Measurements from ENCODE around the gene RAB4B. TPM values are rescaled to one million over a fixed set of nuclear protein-coding genes. Genes with fewer than 3 reads are reported as not detected.

RAB4B gene
- total RNA-seq, 1 donor from 2014 or later = 14.5 TPM

DNA sequence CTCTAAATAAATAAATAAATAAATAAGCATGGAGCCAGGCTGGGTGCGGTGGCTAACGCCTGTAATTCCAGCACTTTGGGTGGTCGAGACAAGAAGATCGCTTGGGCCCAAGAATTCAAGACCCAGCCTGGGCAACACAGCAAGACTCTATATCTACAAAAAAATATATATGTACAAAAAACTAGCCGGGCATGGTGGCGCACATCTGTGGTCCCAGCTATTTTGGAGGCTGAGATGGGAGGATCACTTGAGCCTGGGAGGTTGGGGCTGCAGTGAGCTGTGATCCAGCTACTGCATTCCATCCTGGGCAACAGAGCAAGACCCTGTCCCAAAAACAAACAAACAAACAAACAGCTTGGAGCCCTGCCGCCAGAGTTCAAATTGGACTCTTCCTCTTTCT, 30.5 kb upstream of the RAB4B start:
- TF ChIP-seq, protein P1, sequence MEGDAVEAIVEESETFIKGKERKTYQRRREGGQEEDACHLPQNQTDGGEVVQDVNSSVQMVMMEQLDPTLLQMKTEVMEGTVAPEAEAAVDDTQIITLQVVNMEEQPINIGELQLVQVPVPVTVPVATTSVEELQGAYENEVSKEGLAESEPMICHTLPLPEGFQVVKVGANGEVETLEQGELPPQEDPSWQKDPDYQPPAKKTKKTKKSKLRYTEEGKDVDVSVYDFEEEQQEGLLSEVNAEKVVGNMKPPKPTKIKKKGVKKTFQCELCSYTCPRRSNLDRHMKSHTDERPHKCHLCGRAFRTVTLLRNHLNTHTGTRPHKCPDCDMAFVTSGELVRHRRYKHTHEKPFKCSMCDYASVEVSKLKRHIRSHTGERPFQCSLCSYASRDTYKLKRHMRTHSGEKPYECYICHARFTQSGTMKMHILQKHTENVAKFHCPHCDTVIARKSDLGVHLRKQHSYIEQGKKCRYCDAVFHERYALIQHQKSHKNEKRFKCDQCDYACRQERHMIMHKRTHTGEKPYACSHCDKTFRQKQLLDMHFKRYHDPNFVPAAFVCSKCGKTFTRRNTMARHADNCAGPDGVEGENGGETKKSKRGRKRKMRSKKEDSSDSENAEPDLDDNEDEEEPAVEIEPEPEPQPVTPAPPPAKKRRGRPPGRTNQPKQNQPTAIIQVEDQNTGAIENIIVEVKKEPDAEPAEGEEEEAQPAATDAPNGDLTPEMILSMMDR (IDR thresholded peaks at IDR 0.05; ENCODE audit: unreplicated experiment) = no peak
- Mint-ChIP-seq H3K9me3 (no peaks in the 10 kb centered on the region), H3K27ac (no peak overlapping the region), H3K36me3 (peaks cover under 1% of the 10 kb centered on the region), H3K27me3 (ENCODE audit: low read depth) (no peaks in the 10 kb centered on the region), H3K4me1 (peaks cover 43% of the 10 kb centered on the region), H3K4me3 (no peak overlapping the region)
- no peak for DNase-seq (ENCODE audit: low spot score in 2 of 2, unreplicated experiment in 2 of 2)

DNA sequence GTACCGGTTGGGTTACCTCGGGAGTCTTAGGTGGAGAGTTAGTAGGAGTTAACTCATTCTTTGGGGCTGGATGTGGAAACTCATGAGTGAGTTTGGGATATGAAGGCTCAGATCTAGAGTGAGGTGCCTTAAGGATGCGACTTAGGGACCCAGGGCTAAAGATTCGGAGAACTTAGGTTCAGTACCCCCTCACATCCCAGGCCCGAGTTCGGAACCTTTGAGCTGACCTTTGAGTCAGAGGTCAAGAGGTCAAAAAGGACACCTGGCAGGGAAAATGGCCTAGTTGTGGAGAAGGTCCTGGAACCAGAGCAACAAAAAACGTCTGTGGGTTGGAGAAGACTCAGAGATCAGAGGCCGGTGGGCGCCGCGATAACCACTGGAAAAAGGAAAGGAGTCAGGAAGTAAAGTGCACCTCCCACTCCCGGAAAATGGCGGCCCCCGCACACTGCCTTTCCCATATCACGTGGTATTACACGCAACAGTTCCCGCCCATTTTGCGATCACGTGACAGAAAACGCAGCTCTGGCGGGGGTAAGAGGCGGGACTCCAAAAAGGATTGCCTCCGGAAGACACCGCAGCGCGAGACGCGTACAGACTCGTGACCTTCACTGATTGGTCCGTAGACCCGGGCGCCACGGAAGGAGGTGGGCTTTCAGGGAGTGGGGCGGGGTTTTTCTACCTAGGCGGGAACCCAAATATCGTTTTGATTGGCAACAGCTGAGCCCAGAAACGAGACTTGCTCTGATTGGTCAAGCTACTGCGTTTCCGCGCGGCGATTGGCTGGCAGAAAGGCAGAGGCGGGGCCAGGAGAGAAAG, 27.8 kb upstream of the RAB4B start, which contains the start of gene ACTMAP:
ACTMAP (minus strand) TSS at position 420 of the 816 bp plus-strand sequence. CDS start 674 bp downstream, outside the sequence.
- H3K36me3 Mint-ChIP-seq = peaks cover 10% of the 10 kb centered on the region
- no peaks in the 10 kb centered on the region for H3K9me3 Mint-ChIP-seq
- TF ChIP-seq, protein P1 (IDR thresholded peaks at IDR 0.05; ENCODE audit: unreplicated experiment) = no peak
- H3K27ac Mint-ChIP-seq = peak within 1 kb of the TSS; percentile 97
- H3K4me3 Mint-ChIP-seq = peak within 1 kb of the TSS; percentile 90
- DNase-seq (ENCODE audit: low spot score in 2 of 2, unreplicated experiment in 2 of 2) = peak; percentile 99
- H3K4me1 Mint-ChIP-seq = peaks cover 52% of the 10 kb centered on the region
- H3K27me3 Mint-ChIP-seq (ENCODE audit: low read depth) = no peaks in the 10 kb centered on the region

DNA sequence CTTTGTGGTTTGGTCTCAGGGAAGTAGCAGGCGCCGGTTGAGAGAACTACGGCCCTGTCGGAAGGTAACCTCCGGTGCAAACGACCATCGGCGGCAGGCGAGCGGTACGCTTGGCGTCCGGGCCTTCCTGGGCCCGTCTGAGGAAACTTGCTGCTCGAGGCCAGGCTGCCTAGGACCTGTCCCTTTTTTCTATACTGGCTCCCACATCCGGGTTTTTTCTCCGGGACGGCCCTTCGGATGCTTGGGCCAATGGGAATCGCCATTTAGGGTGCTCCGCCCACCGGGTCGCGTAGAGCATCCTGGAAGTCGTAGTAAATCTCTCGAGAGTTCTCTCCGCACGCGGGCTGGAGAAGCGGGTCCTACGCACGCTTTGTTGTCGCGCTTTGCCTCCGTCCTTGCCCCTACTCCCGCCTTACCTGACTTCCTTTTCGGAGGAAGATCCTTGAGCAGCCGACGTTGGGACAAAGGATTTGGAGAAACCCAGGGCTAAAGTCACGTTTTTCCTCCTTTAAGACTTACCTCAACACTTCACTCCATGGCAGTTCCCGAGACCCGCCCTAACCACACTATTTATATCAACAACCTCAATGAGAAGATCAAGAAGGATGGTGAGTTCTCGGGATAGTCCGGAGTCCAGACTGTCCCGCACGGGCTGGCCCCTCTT, 27.0 kb upstream of the RAB4B start, which contains the start of gene SNRPA:
SNRPA (plus strand) TSS at position 330 of the 664 bp plus-strand sequence; CDS start at position 536, 206 bp downstream.
- H3K27me3 Mint-ChIP-seq (ENCODE audit: low read depth) = no peaks in the 10 kb centered on the region
- peak; percentile 91 to 96 for DNase-seq (ENCODE audit: low spot score in 2 of 2, unreplicated experiment in 2 of 2)
- H3K27ac Mint-ChIP-seq = peak within 1 kb of the TSS; percentile 97
- peaks cover 50% of the 10 kb centered on the region for H3K4me1 Mint-ChIP-seq
- peaks cover 10% of the 10 kb centered on the region for H3K36me3 Mint-ChIP-seq
- H3K4me3 Mint-ChIP-seq = peak within 1 kb of the TSS; percentile 90
- no peaks in the 10 kb centered on the region for H3K9me3 Mint-ChIP-seq
- TF ChIP-seq, protein P1 (IDR thresholded peaks at IDR 0.05; ENCODE audit: unreplicated experiment) = no peak

DNA sequence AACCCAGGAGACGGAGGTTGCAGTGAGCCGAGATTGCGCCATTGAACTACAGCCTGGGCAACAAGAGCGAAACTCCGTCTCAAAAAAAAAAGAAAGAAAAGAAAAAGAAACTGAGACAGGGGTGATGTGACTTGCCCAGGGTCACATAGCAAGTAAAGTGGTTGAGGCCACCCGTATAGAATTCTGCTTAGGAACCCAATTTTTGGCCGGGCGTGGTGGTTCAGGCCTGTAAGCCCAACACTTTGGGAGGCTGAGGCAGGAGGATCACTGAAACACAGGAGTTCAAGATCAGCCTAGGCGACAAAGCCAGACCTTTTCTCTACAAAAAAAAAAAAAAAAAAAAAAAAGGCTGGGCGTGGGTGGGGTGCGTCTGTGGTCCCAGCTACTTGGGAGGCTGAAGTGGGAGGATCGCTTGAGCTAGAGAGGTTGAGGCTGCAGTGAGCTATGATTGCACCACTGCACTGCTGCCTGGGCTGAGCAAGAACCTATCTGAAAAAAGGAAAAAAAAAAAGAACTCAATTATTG, 25.7 kb upstream of the RAB4B start:
- H3K4me3 Mint-ChIP-seq = peak overlapping the region; percentile 90
- TF ChIP-seq, protein P1 (IDR thresholded peaks at IDR 0.05; ENCODE audit: unreplicated experiment) = no peak
- peaks cover 16% of the 10 kb centered on the region for H3K36me3 Mint-ChIP-seq
- DNase-seq (ENCODE audit: low spot score in 2 of 2, unreplicated experiment in 2 of 2) = no peak
- H3K27ac Mint-ChIP-seq = peak overlapping the region; percentile 97
- no peaks in the 10 kb centered on the region for H3K27me3 Mint-ChIP-seq (ENCODE audit: low read depth)
- H3K4me1 Mint-ChIP-seq = peaks cover 53% of the 10 kb centered on the region
- H3K9me3 Mint-ChIP-seq = no peaks in the 10 kb centered on the region

DNA sequence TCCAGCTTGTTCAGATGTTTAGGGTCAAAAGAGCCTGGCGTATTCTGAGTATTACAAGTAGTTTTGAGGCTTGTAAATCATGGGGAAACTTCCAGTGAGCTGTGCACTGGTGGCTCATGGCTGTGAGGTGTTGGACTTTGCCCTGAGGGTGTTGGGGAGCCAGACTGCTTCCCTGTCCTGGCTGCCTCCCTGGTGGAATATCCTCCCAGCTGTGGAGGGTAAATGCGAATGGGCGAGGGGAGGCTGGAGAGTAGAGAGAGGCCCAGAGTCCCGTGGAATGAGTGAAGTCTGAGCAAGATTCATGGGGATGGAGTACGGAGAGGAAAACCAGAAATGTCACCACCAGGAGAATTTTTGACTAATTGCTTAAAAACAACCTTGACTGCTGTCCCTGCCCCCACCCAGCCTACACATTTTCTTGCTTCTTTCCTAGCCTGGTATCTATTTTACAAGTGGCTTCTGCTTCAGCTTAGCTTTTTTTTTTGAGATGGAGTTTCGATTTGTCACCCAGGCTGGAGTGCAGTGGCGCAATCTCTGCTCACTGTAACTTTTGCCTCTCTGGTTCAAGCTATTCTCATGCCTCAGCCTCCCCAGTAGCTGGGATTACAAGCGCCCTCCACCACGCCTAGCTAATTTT, 23.3 kb upstream of the RAB4B start:
- Mint-ChIP-seq H3K36me3 (peaks cover 25% of the 10 kb centered on the region), H3K4me1 (peaks cover 39% of the 10 kb centered on the region), H3K4me3 (peak overlapping the region; percentile 51), H3K27ac (peak overlapping the region; percentile 96), H3K27me3 (ENCODE audit: low read depth) (no peaks in the 10 kb centered on the region), H3K9me3 (no peaks in the 10 kb centered on the region)
- no peak for DNase-seq (ENCODE audit: low spot score in 2 of 2, unreplicated experiment in 2 of 2)
- TF ChIP-seq, protein P1 (IDR thresholded peaks at IDR 0.05; ENCODE audit: unreplicated experiment) = no peak
